Panc1 (cell line): Measurements from ENCODE around the gene PHLDB2. TPM values are rescaled to one million over a fixed set of nuclear protein-coding genes. Genes with fewer than 3 reads are reported as not detected.

Experiments
- ATAC-seq: fragments of 200-7000 bp; cut with Tn5 transposase; 2 replicates; pipeline ENCODE4 v1.9.1; 2020; ENCODE audit warnings: mild to moderate bottlenecking, moderate library complexity
- BruUV-seq: library from RNA; stranded (reverse); fragments of 400-500 nt; replicated peaks from 2 replicates; lab custom pipeline; 2021; lab: Mats Ljungman, UMichigan
- CTCF ChIA-PET: fragments of 300-600 bp; sonication (Branson Sonifier 250); formaldehyde crosslinking; loops from one replicate; lab custom pipeline; 2022; ENCODE audit warnings: antibody characterized with exemption; lab: Charles Lee
- POLR2A ChIA-PET: fragments of 300-600 bp; sonication (Branson Sonifier 250); formaldehyde crosslinking; loops from one replicate; lab custom pipeline; 2022; ENCODE audit warnings: antibody characterized with exemption; lab: Charles Lee
- DNase-seq: peaks from one replicate; pipeline ENCODE4 v3.0.0-alpha.2; 2010; ENCODE audit warnings: low read depth, low spot score
- H3K27ac ChIP-seq: 2 replicates; pipeline ENCODE4 v1.5.1; 2011; ENCODE audit warnings: mild to moderate bottlenecking, low read length, inconsistent platforms
- H3K27me3 ChIP-seq: fragments of 200-500 bp; sonication (Bioruptor generic); 2 replicates; pipeline ENCODE4 v1.6.0; 2014; ENCODE audit warnings: low read length, inconsistent platforms; ENCODE audit not compliant: control insufficient read depth, insufficient read depth
- H3K36me3 ChIP-seq: fragments of 200-500 bp; sonication (Bioruptor generic); 2 replicates; pipeline ENCODE4 v1.5.1; 2014; ENCODE audit warnings: inconsistent platforms, mild to moderate bottlenecking, low read length, moderate library complexity; ENCODE audit not compliant: control insufficient read depth, insufficient read depth
- H3K4me1 ChIP-seq: 2 replicates; pipeline ENCODE4 v1.5.1; 2011; ENCODE audit warnings: inconsistent platforms, mild to moderate bottlenecking, low read length, moderate library complexity; ENCODE audit not compliant: control insufficient read depth, insufficient read depth
- H3K4me3 ChIP-seq, 2 experiments: 2 replicates each; pipeline ENCODE4 v1.5.1; 2011 to 2012; ENCODE audit warnings: low read depth in 2 of 2, low read length in 2 of 2, mild to moderate bottlenecking in 2 of 2, inconsistent platforms in 1 of 2, moderate library complexity in 1 of 2
- H3K9me3 ChIP-seq: fragments of 200-500 bp; sonication (Bioruptor generic); 2 replicates; pipeline ENCODE4 v1.5.1; 2014; ENCODE audit warnings: low read depth, mild to moderate bottlenecking, inconsistent platforms, low read length, moderate library complexity; ENCODE audit not compliant: control insufficient read depth, insufficient read depth
- CTCF ChIP-seq: fragments of 450-650 bp; IDR thresholded peaks from 2 replicates; pipeline ENCODE4 v1.5.1; 2017; ENCODE audit warnings: mild to moderate bottlenecking
- POLR2AphosphoS5 ChIP-seq: IDR thresholded peaks from 2 replicates; pipeline ENCODE4 v1.6.1; 2012; ENCODE audit warnings: mild to moderate bottlenecking, low read depth, low read length, moderate library complexity
- REST ChIP-seq, 2 experiments: IDR thresholded peaks; 2 replicates each; pipeline ENCODE4 v1.6.1; 2011 to 2012; ENCODE audit warnings: low read depth in 2 of 2, control low read depth in 1 of 2, low read length in 1 of 2, mild to moderate bottlenecking in 1 of 2, moderate library complexity in 1 of 2; ENCODE audit not compliant: insufficient read depth in 1 of 2
- SIN3A ChIP-seq: IDR thresholded peaks from 2 replicates; pipeline ENCODE4 v1.6.1; 2012; ENCODE audit warnings: low read depth, mild to moderate bottlenecking, low read length, moderate library complexity, borderline replicate concordance; ENCODE audit not compliant: insufficient read depth
- TCF7L2 ChIP-seq: IDR thresholded peaks from 2 replicates; pipeline ENCODE4 v1.6.1; 2011; ENCODE audit warnings: mild to moderate bottlenecking, low read depth, low read length, inconsistent platforms
- in situ Hi-C: cut with HindIII; loops from 2 replicates; pipeline ENCODE4 v1.10.0; 2016; ENCODE audit warnings: low sequenced_read_pairs, low pct_unique_long_range_greater_than_20kb
- intact Hi-C: fragments of 100-400 bp; cut with micrococcal nuclease; formaldehyde crosslinking; loops from one replicate; pipeline ENCODE4 v1.10.0; 2022; ENCODE audit not compliant: unreplicated experiment
- total RNA-seq: library from RNA; stranded (reverse); gene quantifications from one replicate; pipeline ENCODE4 v1.2.1, GENCODE V29; 2021; ENCODE audit not compliant: unreplicated experiment

PHLDB2 gene
- total RNA-seq, 1 experiment from 2014 or later = 11.3 TPM

GRCh38 chr3:111967068-111967467 lies 108.0 kb downstream of the PHLDB2 start:
- Histone ChIP-seq H3K4me1 (0 out of 2 replicates have a peak, but pooled peaks cover 2% of the 10 kb centered on the region), H3K36me3 (no peaks in the 10 kb centered on the region), H3K4me3 (no peak overlapping the region), H3K9me3 (no peaks in the 10 kb centered on the region), H3K27ac (peak overlapping the region; percentile 15; the same call in 1 of the 2 replicates), H3K27me3 (no peaks in the 10 kb centered on the region)
- intact Hi-C loops (loop anchor here (1.0 kb wide), 2 partner anchors 72 to 250 kb away; no protein-coding TSS in a partner anchor), in situ Hi-C loops (no loop called here)
- ATAC-seq (no peak), DNase-seq (no peak)
- no peak for TF ChIP-seq TCF7L2
- TF ChIP-seq REST (IDR thresholded peaks at IDR 0.05; ENCODE audit: insufficient read depth in 1 of 2, low read depth in 2 of 2, low read length in 1 of 2) = no peak
- no peak for TF ChIP-seq SIN3A
- TF ChIP-seq CTCF = no peak
- no peak for TF ChIP-seq POLR2AphosphoS5
- CTCF ChIA-PET = interaction anchor here (0.7 to 1.7 kb wide), 9 partner anchors 12 to 1673 kb away, joined by 3 to 17 read pairs (median 12); partner anchors contain the start of gene ABHD10
- no TSS peak for BruUV-seq
- POLR2A ChIA-PET = interaction anchor here (0.5 kb wide), 1 partner anchor 137 kb away, joined by 3 read pairs; no protein-coding TSS in a partner anchor

DNA sequence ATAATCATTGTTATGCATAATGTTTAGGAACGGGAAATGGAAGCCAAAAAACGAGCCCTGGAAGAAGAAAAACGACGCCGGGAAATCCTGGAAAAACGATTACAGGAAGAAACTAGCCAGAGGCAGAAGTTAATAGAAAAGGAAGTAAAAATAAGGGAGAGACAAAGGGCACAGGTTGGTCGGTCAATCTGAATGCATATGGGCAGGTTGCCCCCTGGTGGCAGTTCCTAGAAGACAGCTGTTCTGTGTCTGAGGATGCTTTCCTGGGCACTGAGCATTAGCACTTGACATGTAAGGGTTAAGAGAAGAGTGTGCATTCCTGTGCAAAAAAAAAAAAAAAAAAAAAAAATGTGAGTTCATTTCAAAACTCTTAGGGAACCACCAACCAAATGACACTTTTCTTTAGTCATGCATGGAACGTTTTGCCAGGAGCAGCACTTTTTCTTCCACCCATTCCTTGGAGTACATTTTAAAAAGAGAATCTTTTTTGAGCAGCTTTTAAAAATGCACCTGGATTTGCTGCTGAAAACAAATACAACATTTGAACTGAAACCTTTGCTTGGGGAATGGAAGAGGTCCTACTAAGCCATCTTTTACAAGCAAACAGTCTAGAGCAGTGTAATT lies 108.7 kb downstream of the PHLDB2 start:
- no peak overlapping the region for H3K4me3 ChIP-seq
- H3K27me3 ChIP-seq = 0 out of 2 replicates have a peak, but pooled peaks cover 2% of the 10 kb centered on the region
- no peaks in the 10 kb centered on the region for H3K36me3 ChIP-seq
- DNase-seq = peak; percentile 58
- POLR2A ChIA-PET = no interaction called here
- intact Hi-C loops = loop anchor here (1.0 kb wide), 2 partner anchors 72 to 250 kb away; no protein-coding TSS in a partner anchor
- H3K9me3 ChIP-seq = no peaks in the 10 kb centered on the region
- H3K4me1 ChIP-seq = 0 out of 2 replicates have a peak, but pooled peaks cover 2% of the 10 kb centered on the region
- in situ Hi-C loops = no loop called here
- no TSS peak for BruUV-seq
- no peak overlapping the region for H3K27ac ChIP-seq
- peak; percentile 97 for ATAC-seq
- CTCF ChIA-PET = interaction anchor here (0.6 to 1.7 kb wide), 10 partner anchors 11 to 1673 kb away, joined by 3 to 17 read pairs (median 12); partner anchors contain the start of gene ABHD10
- TF ChIP-seq CTCF (peak; percentile 91), TCF7L2 (no peak), REST (IDR thresholded peaks at IDR 0.05; ENCODE audit: insufficient read depth in 1 of 2, low read depth in 2 of 2, low read length in 1 of 2) (no peak)
